H1 (cell line): ENCODE data around the gene HOXB6.

ENCODE experiments used
- CEBPB ChIP-seq: IDR thresholded peaks from 2 replicates; pipeline ENCODE4 v1.6.1; 2012; ENCODE audit warnings: low read depth, low read length
- CTCF ChIP-seq, 3 experiments: IDR thresholded peaks; 1 replicate in 2 of 3; 2 replicates in 1 of 3; pipeline versions ENCODE4 v1.5.1 to v1.6.1; 2011; ENCODE audit warnings: low read length in 3 of 3, mild to moderate bottlenecking in 3 of 3, inconsistent platforms in 2 of 3, low read depth in 1 of 3, moderate library complexity in 1 of 3; ENCODE audit not compliant: insufficient read depth in 1 of 3; ENCODE audit errors: control extremely low read depth in 1 of 3
- HDAC6 ChIP-seq: IDR thresholded peaks from one replicate; pipeline ENCODE4 v1.7.1; 2012; ENCODE audit warnings: low read depth, mild to moderate bottlenecking, inconsistent platforms, low read length, moderate library complexity
- JUN ChIP-seq: IDR thresholded peaks from 2 replicates; pipeline ENCODE4 v1.6.1; 2011; ENCODE audit warnings: low read depth, mild to moderate bottlenecking, improper control_type of control experiment, low read length
- JUND ChIP-seq: IDR thresholded peaks from 2 replicates; pipeline ENCODE4 v1.6.1; 2011; ENCODE audit warnings: mild to moderate bottlenecking, improper control_type of control experiment, low read length
- TAF1 ChIP-seq: IDR thresholded peaks from 2 replicates; pipeline ENCODE4 v1.6.1; 2011; ENCODE audit warnings: mild to moderate bottlenecking, low read depth, low read length

- TF ChIP-seq HDAC6: no peak
- TF ChIP-seq TAF1: no peak
- TF ChIP-seq CEBPB: no peak
- TF ChIP-seq JUND: no peak
- no peak for TF ChIP-seq CTCF (IDR thresholded peaks at IDR 0.05; ENCODE audit: control extremely low read depth in 1 of 3, insufficient read depth in 1 of 3, low read depth in 1 of 3, low read length in 3 of 3)
- TF ChIP-seq JUN: no peak
These were observed 35.0 kb downstream of the HOXB6 start for GRCh38 chr17:48569674-48570324.
